Jurkat, Clone E6-1 (cell line): ENCODE measurements around the gene EXOC4.
"Not testable (repeated sequence)": the region's sequence is repeated elsewhere in the genome, so short reads cannot be mapped to it uniquely, and the experiment has no call there.

Experiments
- DNase-seq: peaks from one replicate; pipeline ENCODE4 v3.0.0-alpha.2; 2011; ENCODE audit warnings: low read depth, low spot score
- H3K4me3 ChIP-seq: 2 replicates; pipeline ENCODE4 v1.5.1; 2011; ENCODE audit warnings: mild to moderate bottlenecking, low read length, control low read depth, moderate library complexity

Gene EXOC4

DNA sequence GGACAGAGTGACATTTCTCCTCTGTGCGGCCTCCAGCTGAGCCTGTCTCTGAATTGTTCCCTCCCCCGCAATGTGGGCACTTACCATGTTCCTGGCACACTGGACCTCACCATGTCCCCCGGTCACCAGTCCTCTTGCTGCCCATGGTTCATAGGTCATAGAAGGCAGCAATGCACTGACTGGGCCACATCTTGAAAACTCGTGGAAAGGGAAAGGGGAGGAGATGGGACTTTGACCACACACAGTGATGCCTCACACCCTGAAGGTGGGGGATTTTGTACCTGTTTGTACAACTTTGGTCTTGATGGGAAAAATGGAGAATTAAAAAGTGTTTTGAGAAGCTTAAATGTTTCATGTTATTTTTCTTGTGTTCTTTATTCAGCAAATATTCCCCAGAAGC lies 812.5 kb downstream of the EXOC4 start:
- no peak overlapping the region for H3K4me3 ChIP-seq
- no peak for DNase-seq

DNA sequence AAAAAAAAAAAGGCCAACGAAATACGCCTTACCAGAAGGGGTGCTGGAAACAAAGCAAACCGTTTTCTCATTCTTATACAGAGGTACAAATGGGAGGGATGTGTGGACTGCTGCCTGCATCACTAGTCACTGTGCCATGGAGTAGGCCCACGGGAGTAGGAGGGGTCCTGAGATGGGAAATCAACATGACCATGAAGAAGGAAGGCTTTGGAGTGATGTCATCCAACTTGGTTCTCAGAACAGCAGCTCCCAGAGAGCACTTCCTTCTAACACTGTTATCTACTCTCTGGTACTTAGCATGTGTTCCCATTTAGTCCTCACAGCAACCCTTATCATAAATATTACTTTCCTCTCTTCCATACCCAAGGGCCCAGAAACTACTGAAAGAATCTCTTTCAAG lies 814.3 kb downstream of the EXOC4 start:
- no peak for DNase-seq
- no peak overlapping the region for H3K4me3 ChIP-seq

DNA sequence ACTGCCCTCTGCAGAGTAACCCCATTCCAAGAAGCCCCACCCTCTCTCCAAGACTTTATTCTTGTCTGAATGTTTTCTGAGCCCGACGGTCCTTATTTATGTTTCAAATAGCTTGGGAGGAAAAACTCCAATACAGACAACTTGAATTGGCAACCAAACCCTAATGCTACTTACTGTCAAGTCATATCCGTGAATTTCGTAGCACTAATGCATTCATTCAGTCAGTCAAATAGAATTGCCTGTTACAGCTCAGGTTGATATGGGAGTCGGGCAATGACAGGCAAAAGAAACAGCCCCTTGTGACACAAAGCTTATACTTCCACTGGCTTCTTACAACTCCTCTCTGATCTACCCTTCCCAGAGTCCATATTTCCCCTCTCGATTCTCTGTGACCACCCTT lies 815.8 kb downstream of the EXOC4 start:
- H3K4me3 ChIP-seq: no peak overlapping the region
- DNase-seq: no peak

DNA sequence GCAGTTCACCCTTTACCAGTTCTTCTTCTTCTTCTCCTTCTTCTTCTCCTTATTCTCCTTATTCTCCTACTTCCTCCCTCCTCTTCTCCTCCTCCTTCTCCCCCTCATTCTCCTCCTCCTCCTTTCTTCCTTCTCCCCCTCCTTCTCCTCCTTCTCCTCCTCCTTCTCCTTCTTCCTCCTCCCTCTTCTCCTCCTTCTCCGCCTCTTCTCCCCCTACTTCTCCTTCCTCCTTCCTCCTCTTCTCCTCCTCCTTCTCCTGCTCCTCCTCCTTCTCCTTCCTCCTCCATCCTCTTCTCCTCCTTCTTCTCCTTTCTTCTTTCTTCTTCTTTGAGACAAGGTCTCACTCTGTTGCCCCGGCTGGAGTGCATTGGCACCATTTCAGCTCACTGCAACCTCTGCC lies 816.3 kb downstream of the EXOC4 start:
- no peak for DNase-seq
- H3K4me3 ChIP-seq: no peak overlapping the region

DNA sequence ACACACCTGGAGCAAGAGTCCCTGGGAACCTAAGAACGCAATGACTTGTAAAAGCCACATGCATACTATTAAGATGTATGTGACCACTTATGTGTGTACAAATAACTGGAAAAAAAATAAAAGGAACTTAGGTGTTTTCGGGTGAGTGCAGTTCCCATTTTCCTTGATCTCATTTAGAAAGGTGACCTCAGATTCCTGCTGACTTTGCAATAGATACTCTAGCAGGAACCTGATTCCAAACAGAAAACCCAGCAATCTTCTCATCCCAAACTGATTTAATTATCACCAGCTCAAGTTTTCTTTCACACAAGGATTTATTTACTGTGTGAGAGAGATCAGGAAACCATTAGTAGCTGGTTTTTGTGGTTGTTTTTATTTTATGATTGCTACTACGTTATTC lies 817.8 kb downstream of the EXOC4 start:
- no peak overlapping the region for H3K4me3 ChIP-seq
- no peak for DNase-seq

DNA sequence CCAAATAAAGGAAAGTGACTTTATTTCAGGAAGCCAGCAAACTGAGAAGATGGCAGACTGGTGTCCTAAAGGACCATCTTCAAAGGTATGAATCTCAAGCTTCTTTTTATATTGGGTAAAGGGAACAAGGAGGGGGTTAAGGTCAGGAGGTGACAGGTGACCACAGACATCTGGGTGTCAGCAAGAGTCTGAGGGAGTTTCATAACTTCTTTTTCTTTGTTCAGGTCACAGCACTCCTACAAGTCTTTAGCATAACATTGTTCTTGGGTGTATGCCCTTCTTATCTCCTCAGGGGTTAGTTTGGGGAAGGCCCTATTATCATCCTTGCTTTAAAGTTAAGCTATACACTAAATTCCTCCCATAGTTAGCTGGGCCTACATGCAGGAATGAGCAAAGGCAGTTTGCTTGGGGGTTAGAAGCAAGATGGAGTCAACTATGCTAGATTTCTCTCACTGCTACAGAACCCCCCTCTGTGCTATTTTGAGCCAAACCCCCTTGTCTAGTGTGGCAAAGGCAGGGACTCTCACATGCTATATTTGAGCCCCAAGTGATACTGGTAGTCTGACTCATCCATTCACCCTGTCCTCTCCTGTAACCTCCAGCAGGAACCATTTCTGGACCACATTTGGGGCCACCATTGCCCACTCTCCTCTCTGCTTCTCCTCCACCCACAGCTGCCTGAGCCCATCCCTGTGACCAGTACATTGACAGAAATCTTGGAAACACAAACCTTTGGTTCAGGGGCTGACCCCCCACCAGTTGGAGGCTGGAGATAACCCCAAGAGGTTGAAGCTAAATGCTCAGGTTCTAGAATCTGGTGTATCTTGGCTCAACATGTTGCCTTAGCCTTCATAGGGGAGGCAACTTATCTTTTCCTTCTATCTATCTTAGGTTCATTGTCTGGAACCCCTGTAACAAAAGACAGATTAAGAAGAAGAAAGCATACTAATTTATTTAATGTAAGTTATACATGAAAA lies 818.8 kb downstream of the EXOC4 start:
- DNase-seq: no peak
- H3K4me3 ChIP-seq: no peak overlapping the region

DNA sequence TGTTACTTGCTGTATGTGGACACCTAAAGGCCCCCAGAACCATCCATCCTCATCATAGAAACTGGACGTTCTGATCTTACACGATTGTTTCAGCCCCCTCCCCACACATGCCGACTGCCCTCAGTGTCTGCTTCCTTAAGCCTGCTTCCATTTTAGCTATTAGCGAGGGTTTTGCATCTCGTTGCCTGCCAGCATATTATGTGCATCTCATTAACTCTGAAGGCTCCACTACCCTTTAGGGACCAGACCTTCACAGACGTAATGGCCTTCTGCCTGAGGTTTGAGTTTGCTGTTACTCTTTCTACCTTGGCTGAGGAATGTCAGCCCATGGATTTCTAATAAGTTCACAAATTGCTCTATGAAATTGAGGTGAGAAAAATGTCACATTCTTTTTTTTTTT lies 820.4 kb downstream of the EXOC4 start:
- H3K4me3 ChIP-seq: no peak overlapping the region
- DNase-seq: no peak

DNA sequence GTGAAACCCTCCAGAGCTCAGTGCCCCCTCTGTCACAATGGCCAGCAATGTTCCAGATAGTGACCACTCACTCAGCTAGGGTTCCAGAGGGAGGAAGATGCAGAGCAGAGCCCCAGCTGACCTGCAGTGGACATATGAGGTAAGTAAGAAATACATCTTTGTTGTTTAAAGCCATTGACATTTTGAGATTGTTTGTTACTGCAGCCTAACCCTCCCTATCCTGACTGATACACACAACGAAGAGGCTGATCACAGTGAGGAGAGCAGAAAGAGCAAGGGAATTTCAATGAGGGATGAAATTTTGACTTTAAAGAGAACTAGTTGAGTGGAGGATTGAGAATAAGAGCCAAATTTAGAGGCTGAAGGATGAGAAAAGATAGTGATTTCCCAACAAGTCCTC lies 822.9 kb downstream of the EXOC4 start:
- no peak for DNase-seq

DNA sequence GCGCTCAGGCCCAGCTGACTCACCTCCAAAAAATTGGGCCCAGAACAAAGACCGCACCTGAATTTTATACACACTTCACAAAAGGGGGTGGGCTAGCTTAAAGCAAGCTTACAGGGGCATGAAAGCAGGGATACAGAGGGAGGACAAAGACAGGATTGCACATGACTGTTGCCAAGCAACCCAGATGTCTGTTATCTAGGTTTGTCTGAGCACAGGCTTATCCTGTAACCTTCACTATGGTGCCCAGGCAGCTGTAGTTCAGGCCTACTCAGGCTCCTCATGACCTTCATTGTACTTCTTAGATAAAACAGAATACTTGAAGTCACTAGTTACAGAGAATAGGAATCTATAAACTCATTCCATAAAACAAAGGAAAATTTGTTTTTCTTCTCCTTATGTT lies 824.7 kb downstream of the EXOC4 start:
- not testable (repeated sequence) for DNase-seq

More for the DNA sequence above, 822.9 kb downstream of the EXOC4 start:
- H3K4me3 ChIP-seq: no peak overlapping the region

DNA sequence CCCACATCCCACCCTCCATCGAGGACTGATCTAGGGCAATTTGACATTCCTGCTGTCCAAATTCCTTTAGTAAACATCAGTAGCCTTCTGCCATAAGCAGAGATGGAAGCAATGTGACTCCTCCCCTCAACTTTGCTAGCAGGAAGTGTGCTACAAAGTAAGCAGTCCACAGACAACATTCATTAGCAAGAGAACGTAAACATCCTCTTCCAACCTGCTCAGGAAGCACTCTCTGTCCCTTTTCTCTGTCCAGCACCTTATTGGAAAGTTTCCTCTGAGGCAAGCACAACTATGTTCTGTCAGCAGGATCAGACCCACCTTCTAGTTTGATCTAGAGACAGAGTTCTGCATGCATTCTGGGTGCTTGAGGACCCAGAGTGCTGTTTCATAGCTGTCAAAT lies 826.1 kb downstream of the EXOC4 start:
- H3K4me3 ChIP-seq: no peak overlapping the region
- no peak for DNase-seq

More for the DNA sequence above, 824.7 kb downstream of the EXOC4 start:
- not testable (repeated sequence) for H3K4me3 ChIP-seq

DNA sequence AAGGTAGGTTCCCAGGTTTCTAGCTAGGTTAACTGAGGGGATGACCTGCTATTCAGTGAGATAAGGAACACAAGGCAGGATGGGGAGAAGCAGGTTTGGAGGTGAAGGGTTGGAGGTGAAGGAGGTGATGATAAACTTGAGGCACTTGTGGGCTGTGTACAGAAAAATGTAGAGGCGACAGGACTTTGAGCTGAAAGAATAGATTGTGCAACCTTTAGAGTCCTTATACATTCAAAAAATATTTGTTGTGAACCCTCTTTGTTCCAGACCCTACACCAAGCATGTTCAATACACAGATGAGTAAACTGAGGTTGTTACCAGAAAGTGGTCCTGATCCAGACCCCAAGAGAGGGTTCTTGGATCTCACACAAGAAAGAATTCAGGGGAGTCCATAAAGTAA lies 828.8 kb downstream of the EXOC4 start:
- DNase-seq: no peak
- H3K4me3 ChIP-seq: no peak overlapping the region

DNA sequence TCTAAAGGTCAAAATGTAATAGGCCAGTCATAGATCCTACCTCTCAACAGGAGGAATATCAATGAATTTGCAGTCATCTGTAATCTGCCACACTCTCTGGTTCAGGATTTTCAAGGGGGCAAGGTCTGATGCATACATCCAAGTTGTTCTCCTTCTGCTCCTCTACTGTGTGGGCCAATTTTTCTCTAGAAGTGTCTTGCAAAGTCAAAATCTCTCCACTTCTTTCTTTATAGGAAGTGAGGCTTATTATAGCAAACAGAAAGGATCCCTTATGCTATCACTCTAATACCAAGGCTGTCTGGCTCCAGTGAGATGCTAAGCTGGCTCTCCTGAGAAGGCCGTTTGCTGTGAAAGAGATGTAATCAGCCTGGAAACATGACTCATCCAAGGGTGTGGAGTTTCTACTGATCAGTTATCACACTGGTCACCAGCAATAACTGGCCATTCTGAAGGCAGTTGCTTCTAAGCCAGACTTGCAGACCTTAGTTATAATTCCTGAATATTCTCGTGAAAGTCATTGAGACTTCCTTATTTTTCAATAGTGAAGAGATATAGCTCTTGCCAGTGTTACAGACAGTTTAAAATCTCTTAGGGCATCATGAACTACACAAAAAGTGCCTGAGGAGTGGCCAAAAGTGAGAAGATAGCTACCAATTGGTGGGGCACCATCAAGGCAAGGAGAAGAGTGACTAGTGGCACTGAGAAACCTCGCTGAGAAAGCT lies 831.0 kb downstream of the EXOC4 start:
- no peak overlapping the region for H3K4me3 ChIP-seq
- no peak for DNase-seq

DNA sequence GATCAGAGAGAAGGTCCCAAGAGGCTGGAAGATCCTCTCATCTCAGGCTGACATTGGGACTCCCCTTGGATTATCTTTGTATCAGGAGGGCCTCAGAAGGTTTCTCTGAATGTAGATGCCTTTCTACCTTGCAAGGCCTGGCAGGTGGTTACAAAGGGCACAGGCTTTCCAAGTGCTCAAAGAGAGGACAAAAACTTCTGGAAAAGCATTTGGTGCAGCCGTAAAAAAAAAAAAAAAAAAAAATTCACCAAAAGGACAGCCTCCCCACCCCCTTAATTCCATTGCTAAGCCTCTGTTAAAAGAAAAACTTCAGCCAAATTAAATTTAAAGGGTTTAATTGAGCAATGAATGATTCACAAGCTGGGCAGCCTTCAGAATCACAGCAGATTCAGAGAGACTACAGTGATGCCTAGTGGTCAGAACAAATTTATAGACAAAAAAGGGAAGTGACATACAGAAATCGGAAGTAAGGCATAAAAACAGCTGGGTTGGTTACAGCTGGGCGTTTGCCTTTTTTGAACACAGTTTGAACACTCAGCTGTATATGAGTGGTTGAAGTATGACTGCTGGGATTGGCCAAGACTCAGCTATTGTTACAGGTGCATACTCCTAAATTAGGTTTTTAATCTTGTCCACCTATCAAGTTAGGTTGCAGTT lies 831.7 kb downstream of the EXOC4 start:
- no peak overlapping the region for H3K4me3 ChIP-seq
- DNase-seq: no peak

DNA sequence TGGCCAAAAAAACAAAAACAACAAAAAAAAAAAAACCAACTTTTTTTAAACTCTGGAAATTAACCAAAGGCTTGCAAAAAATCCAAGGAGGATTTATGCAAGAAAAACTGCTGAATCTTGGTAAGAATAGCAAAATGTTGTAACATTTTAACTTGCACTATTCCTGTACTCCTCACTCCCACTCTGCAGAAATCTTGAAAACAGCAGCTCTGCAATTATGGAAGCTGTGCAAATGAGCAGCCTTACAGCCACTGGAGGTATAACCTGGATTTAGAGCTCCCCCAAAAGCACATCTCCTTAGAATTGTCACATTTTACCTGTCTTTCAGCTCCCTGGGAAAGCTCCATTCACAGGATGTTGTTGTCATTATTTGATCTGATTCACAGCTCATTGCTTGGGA lies 832.4 kb downstream of the EXOC4 start:
- H3K4me3 ChIP-seq: no peak overlapping the region
- no peak for DNase-seq

DNA sequence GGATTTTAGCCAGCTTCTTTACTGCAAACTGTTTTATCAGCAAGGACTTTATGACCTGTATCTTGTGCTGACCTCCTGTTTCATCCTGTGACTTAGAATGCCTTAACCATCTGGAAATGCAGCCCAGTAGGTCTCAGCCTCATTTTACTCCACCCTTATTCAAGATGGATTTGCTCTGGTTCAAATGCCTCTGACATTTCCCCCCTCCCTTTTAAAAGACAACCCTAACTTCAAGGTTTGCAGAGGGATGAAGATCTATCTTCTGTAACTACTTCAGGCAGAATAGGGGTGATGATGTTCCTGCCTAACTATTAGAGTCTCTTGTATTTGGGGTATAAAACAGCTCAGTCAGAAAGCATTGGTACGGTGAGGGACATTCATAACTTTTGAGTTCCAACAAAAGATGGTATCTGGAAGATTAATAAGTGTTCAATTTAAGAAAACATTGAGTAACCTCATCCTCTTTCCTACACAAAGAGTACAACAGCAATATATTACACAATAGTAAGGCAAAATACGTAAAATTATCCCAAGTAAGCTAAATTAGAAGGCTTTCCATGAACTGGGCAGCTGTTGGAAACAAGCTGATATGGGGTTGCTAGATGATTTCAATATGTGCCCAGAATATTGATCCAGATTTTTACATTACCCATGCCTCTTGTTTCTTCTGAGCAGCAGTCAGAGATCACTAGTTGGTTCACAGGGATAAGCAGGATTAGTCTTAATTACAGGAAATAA lies 834.3 kb downstream of the EXOC4 start:
- no peak for DNase-seq
- H3K4me3 ChIP-seq: no peak overlapping the region

DNA sequence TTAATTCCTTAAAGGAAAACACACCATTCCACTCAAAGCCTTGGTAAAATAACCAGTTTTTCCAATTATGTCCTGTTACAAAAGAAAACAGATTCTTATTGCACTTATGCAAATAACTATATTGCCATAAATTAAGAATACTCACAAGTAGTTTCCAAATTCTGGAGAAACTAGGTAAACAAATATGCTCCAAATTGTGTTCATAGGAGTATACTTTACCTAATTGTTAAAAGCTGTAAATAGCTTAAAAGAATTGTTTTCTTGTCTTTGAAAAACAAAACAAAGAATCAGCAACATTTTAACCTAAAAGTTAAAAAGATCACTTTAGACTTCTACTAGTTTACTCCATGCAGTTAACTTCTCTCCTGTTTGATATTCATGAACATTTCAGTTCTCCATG lies 835.3 kb downstream of the EXOC4 start:
- no peak overlapping the region for H3K4me3 ChIP-seq

DNA sequence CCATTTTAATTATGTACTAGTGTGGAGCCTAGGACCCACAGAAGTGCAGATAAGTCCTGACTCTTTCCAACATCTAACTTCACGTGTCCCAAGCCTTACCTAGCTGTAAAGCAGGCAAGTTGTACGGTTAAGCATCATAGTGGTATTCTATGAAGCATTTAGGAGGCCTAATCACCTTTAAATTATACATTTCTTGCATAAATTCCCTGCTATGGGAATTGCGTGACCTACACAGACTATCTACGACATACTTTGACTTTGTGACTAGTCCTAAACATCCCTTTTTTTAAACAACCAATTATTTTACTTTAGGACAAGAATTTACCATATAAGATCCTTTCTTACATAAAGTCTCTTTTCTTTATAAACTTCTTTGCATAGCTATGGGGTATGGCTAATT lies 836.6 kb downstream of the EXOC4 start:
- no peak overlapping the region for H3K4me3 ChIP-seq
- peak; percentile 17 for DNase-seq

More for the DNA sequence above, 835.3 kb downstream of the EXOC4 start:
- no peak for DNase-seq

DNA sequence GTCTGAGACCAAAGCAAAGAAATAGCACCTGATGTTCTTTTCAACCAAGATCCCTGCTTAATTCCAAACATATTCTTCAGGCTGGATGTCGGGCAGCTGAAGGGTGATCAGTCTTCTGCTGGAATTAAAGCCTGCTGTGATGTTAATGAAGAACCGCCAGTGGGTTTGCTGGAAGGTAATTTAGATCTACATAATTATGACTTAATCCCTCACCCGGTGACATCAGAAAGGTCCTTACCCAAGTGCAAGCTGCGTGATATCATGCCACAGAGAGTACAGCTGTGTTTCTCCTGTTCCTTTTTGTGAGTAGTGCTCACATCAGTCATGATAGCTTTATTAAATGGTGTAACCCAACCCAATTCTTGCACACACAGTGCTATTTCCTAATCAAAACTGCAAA lies 845.2 kb downstream of the EXOC4 start:
- DNase-seq: no peak

DNA sequence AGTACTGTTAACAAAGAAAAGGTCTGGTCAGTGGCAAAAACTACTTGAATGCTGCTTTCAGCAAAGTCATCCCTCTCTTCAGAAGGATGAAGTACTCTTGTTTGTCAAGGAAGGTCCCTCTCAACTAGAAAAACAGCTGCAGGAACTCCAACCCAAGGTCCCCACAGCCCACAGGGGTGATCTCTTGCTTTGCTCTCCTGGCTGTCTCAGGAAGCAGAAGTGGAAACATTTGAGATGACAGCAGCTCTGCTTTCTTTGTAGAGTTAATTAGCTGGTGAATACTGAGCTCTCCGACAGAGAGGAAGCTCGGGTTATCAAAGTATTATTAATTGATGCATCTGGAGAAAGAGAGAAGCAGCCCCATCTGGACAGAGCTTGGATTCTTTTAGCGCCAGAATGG lies 848.8 kb downstream of the EXOC4 start:
- no peak for DNase-seq
- no peak overlapping the region for H3K4me3 ChIP-seq

More for the DNA sequence above, 845.2 kb downstream of the EXOC4 start:
- H3K4me3 ChIP-seq: no peak overlapping the region
